DMS79 treated with DMSO at 0.1 percent for 48 hours (cell line): ENCODE data around the gene FARSB.

Source experiments
- DNase-seq: peaks from one replicate; lab custom pipeline; 2025; lab: John Stamatoyannopoulos, UW

The FARSB gene

DNA sequence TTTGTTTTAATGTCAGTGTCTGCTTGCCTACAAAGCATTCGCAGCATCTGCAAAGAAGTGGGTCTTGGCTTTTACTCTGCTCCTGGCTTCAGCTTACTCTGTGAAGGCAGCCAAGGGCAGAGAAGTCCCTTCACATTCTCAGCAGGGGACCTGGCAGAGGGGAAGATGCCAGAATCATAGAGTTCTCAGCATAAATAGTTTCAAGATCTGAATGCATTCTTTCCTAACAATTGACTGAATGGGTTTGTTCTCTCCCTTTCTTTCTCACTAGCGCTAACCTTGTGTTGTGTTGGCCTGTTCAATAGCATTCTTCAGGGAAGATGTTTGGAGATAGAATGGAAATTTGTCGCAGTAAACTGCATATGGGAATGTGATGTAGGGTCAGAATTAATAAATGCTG, 106.9 kb downstream of the FARSB start:
- no peak for DNase-seq

- no peak for DNase-seq
Observed at GRCh38 chr2:222547083-222547482, 108.8 kb downstream of the FARSB start.

DNA sequence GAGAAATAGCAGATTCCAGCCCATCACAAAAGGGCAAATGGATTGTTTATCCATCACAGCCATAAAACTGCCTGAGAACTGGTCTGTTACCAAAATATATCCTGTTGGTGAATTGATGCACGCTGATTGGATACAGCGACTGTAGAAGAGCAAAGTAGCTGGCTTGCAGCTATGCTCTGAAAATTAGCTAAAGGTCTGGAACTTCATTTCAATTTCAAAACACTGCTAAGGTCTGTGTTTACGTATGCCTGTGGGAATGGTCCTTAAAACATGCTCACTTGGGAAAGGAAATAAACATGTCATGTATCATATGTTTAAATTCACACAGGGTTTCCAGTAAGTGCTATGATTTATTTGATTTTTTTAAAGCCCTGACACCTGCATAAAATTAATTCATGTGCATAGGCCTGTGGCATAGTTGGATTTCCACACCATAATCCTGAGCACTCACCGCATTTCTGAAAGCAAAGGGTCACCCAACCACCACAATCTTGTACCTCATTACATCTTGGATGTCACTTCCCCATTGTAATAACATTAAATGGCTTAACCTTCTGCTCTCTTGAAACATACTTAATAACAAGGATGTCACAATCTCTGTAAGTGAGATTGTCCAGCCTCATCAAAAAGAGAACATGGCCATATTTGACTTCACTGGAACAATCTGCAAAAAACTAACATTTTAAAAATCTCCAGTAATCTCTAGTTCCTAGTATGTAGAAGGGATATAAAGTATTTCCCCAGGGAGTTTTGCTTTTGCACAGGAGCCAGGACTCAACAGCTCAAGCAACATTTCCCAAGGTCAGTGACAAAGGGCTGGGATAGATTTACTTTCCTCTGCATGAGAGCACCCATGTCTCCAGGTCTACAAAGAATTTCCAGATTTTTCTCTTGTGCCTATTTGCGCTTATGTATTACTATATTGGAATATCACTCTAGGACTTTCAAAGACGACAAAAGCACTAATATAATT, 109.8 kb downstream of the FARSB start:
- no peak for DNase-seq

- DNase-seq, result no peak
Observed at GRCh38 chr2:222544661-222545060, 111.2 kb downstream of the FARSB start.

DNA sequence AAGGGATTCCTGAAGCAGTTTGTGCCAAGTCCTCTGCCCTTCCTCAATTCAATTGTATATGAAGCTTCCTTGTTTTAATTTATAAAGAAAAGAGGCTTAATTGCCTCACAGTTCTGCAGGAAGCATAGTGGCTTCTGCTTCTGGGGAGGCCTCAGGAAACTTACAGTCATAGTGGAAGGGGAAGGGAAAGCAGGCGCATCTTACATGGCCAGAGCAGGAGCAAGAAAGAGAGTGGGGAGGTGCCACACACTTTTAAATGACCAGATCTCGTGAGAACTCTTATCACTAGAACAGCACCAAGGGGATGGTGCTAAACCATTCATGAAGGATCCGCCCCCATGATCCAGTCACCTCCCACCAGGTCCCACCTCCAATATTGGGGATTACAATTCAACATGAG, 117.4 kb downstream of the FARSB start:
- no peak for DNase-seq

- no peak for DNase-seq
Observed at GRCh38 chr2:222535477-222535876, 120.4 kb downstream of the FARSB start.

GRCh38 chr2:222532315-222532714, 123.6 kb downstream of the FARSB start:
- DNase-seq, result no peak

DNA sequence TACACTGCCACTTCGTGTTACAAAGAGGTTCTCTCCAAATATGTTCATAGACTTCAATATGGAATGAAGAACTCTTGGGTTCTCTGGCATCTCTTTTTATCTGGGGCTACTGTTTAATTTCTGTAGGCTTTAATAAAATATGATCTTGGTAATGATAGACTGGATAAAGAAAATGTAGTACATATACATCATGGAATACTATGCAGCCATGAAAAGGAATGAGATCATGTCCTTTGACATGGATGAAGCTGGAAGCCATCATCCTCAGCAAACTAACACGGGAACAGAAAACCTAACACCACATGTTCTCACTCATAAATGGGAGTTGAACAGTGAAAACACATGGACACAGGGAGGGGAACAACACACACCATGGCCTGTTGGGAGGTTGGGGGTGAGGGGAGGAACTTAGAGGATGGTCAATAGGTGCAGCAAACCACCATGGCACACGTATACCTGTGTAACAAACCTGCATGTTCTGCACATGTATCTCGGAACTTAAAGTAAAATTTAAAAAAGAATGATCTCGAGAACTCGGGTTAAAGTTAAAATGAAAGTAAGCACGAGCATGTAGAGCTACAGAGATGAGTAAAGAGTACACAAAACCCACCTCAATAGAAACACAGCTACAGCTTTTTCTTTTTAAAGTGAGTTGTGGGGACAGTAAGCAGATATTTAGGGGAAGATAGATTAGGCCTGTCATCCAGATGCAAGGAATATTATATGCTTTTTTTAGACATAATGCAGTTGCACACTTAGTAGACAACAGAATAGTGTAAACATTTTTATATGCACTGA, 129.2 kb downstream of the FARSB start:
- DNase-seq, result no peak

DNA sequence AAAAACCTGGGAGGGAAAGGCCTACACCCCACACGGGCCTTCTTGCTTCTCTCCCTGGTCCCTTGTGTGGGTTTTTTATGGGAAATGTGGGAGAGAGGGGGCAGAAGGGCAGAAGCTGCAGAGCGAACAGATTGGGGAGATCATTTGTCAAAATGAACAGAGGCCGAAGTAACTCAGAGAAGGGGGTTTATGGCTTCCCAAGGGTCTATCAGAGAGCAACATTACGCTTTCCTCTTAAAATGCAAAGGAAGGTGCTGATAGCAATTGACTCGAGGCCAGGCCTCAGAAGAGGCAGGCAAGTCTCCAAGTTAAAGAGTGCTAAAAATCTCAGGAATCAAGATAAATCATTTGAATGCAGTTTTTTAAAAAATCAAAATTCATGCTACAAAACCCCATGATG, 130.1 kb downstream of the FARSB start:
- DNase-seq, result no peak

DNA sequence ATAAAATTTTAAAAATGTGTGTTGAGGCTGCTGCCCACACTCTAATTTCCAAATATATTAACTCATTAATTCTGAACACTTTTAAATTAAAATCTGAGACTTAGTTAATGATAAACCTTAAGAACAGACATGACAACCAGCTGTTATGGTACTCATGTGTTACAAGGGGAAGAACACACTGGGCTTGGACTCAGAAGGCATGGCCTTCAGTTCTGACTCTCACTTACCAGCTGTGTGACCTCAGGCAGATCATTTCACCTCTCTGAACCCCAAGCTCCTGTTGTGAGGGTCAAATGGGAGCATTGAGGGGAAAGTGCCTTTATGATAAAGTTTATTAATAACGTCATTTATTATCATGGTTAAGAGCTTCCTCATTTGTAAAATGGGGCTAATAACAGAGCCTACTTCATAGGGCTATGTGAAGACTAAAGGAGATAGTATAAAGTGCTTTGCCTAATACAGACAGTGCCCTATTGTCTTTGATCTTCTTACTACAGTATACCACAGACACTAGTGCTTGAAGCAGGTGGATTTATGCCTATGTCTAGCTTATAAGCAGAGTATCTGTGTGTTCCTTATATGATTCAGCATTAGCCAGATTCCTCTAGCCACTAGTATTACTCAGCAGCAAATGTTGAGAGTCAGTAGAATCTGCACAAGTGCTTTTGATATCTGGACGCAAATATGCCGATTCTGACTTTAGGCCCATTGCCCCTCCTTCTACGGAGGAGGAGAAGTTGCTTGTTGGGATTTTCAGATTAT, 131.9 kb downstream of the FARSB start:
- DNase-seq, result no peak

GRCh38 chr2:222522082-222522481, 133.8 kb downstream of the FARSB start:
- DNase-seq, result no peak

GRCh38 chr2:222521099-222521498, 134.8 kb downstream of the FARSB start:
- DNase-seq, result no peak
